Left ventricle myocardium inferior (tissue), 1 donor: Measurements from ENCODE around the gene MAP1LC3C. TPM values are rescaled to one million over a fixed set of nuclear protein-coding genes. Genes with fewer than 3 reads are reported as not detected.
"Not testable (repeated sequence)": the region's sequence is repeated elsewhere in the genome, so short reads cannot be mapped to it uniquely, and the experiment has no call there.

ENCODE experiments used
- DNase-seq: peaks from one replicate; pipeline ENCODE4 v3.0.0-alpha.2; 2020
- H3K27ac ChIP-seq: fragments of 200-600 bp; replicated peaks from 2 replicates; pipeline ENCODE4 v1.8.0; 2021
- H3K27me3 ChIP-seq: fragments of 200-600 bp; 2 replicates; pipeline ENCODE4 v1.8.0; 2021; ENCODE audit warnings: low read depth
- H3K36me3 ChIP-seq: fragments of 200-600 bp; 2 replicates; pipeline ENCODE4 v1.8.0; 2021
- H3K4me1 ChIP-seq: fragments of 200-600 bp; 2 replicates; pipeline ENCODE4 v1.8.0; 2021
- H3K4me3 ChIP-seq: fragments of 200-600 bp; 2 replicates; pipeline ENCODE4 v1.8.0; 2021; ENCODE audit warnings: mild to moderate bottlenecking, moderate library complexity
- H3K9me3 ChIP-seq: fragments of 200-600 bp; replicated peaks from 2 replicates; pipeline ENCODE4 v1.8.0; 2021
- CTCF ChIP-seq: fragments of 200-600 bp; IDR thresholded peaks from 2 replicates; pipeline ENCODE4 v1.8.0; 2021; ENCODE audit warnings: antibody characterized with exemption, mild to moderate bottlenecking, borderline replicate concordance
- intact Hi-C: fragments of 100-400 bp; cut with micrococcal nuclease; formaldehyde crosslinking; loops from one replicate; pipeline ENCODE4 v1.11.0; 2022
- total RNA-seq: library from RNA; stranded (reverse); fragmentation: NEBNext Ultra II Directional; extraction: Animal tissue kit (Norgen Biotek cat#: 25700); gene quantifications from one replicate; pipeline ENCODE4 v1.2.1, GENCODE V29; 2021
- donor health status: DM: no; HTN: yes; CAD: no; lungs with severe emphysema.

Gene MAP1LC3C
- total RNA-seq, 1 donor from 2014 or later, result 0.19 TPM

GRCh38 chr1:241992734-241993133 lies 6.2 kb downstream of the MAP1LC3C start:
- H3K4me1 ChIP-seq, result no peaks in the 10 kb centered on the region
- no peak for DNase-seq
- no peaks in the 10 kb centered on the region for H3K36me3 ChIP-seq
- H3K27ac ChIP-seq, result no peak overlapping the region
- intact Hi-C loops, result no loop called here
- no peaks in the 10 kb centered on the region for H3K9me3 ChIP-seq
- H3K27me3 ChIP-seq, result peaks cover 26% of the 10 kb centered on the region
- no peak for TF ChIP-seq CTCF
- H3K4me3 ChIP-seq, result no peak overlapping the region

GRCh38 chr1:241990040-241990439 lies 8.9 kb downstream of the MAP1LC3C start:
- intact Hi-C loops, result no loop called here

GRCh38 chr1:241988389-241988930 lies 10.4 kb downstream of the MAP1LC3C start:
- H3K4me3 ChIP-seq, H3K36me3 ChIP-seq, H3K9me3 ChIP-seq, intact Hi-C loops, DNase-seq, H3K27ac ChIP-seq, H3K27me3 ChIP-seq, H3K4me1 ChIP-seq: not testable (repeated sequence)

More at GRCh38 chr1:241990040-241990439, 8.9 kb downstream of the MAP1LC3C start:
- DNase-seq, result peak; percentile 77
- Histone ChIP-seq H3K27me3 (peaks cover 17% of the 10 kb centered on the region), H3K9me3 (no peaks in the 10 kb centered on the region), H3K4me3 (no peak overlapping the region), H3K27ac (no peak overlapping the region), H3K4me1 (no peaks in the 10 kb centered on the region), H3K36me3 (no peaks in the 10 kb centered on the region)
- no peak for TF ChIP-seq CTCF

GRCh38 chr1:241985787-241986186 lies 13.1 kb downstream of the MAP1LC3C start:
- Histone ChIP-seq H3K4me3 (no peak overlapping the region), H3K27ac (no peak overlapping the region), H3K4me1 (no peaks in the 10 kb centered on the region), H3K27me3 (no peaks in the 10 kb centered on the region), H3K9me3 (no peaks in the 10 kb centered on the region), H3K36me3 (no peaks in the 10 kb centered on the region)
- peak; percentile 50 for TF ChIP-seq CTCF
- DNase-seq, result no peak
- intact Hi-C loops, result no loop called here

- H3K36me3 ChIP-seq, result no peaks in the 10 kb centered on the region
- no peaks in the 10 kb centered on the region for H3K9me3 ChIP-seq
- no peak overlapping the region for H3K27ac ChIP-seq
- no peak for TF ChIP-seq CTCF
- intact Hi-C loops, result no loop called here
- H3K4me3 ChIP-seq, result no peak overlapping the region
- no peak for DNase-seq
- H3K27me3 ChIP-seq, result peaks cover 4% of the 10 kb centered on the region
- no peaks in the 10 kb centered on the region for H3K4me1 ChIP-seq
Measured at GRCh38 chr1:241979926-241980325, 19.0 kb downstream of the MAP1LC3C start.

- Histone ChIP-seq H3K4me1 (no peaks in the 10 kb centered on the region), H3K36me3 (no peaks in the 10 kb centered on the region), H3K27me3 (peaks cover 4% of the 10 kb centered on the region), H3K27ac (no peak overlapping the region), H3K4me3 (no peak overlapping the region), H3K9me3 (no peaks in the 10 kb centered on the region)
- intact Hi-C loops, result no loop called here
- TF ChIP-seq CTCF, result no peak
- DNase-seq, result no peak
Measured at GRCh38 chr1:241979071-241979470, 19.8 kb downstream of the MAP1LC3C start.
